Measurements from ENCODE around the gene SYT6. TPM values are rescaled to one million over a fixed set of nuclear protein-coding genes. Genes with fewer than 3 reads are reported as not detected.

SYT6 gene
- total RNA-seq, 1 experiment from 2014 or later, result 77.2 TPM

DNA sequence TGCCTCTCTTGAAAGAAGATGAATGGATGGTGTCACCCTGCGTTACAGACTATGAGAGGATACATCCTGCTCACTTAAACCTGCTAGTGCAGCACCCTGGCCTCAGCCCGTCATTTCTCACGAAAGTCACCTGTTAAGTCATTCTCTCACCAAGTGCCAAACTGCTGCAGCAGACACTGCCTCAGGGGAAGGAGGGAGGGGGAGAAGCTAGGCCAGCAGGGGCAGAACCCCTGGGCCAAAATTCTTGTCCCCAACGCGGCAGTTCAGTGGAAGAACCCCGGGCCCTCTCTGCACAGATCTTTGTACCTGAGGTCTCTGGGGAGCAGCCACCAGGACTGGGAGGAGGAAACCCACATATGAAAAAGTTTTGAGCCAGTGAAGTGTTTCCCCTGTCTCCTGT is 37.6 kb downstream of the SYT6 start:
- H2BK5ac ChIP-seq (ENCODE audit: insufficient read length, low read length), result no peak overlapping the region
- WGBS (ENCODE audit: extremely low coverage, insufficient read length, low lambda C conversion rate), result no CpG with 5 or more reads among the region's 6 CpGs
- H3K9me3 ChIP-seq (ENCODE audit: control insufficient read depth, low read depth, low read length), result no peaks in the 10 kb centered on the region
- H2BK12ac ChIP-seq (ENCODE audit: insufficient read length, low read depth, low read length), result no peak overlapping the region
- H3K27ac Mint-ChIP-seq, result peak overlapping the region in 2 of 3 experiments; percentile 55 to 86; a peak in 5 of 7 replicates
- H4K20me1 ChIP-seq (ENCODE audit: control insufficient read depth, insufficient read depth, insufficient read length), result no peaks in the 10 kb centered on the region
- H2AFZ ChIP-seq (ENCODE audit: low read length), result no peak overlapping the region
- no peak overlapping the region for H3K4ac ChIP-seq (ENCODE audit: low read depth, low read length)
- no peak overlapping the region for H3K27ac ChIP-seq (ENCODE audit: insufficient read length, low read depth, low read length)
- no peak overlapping the region for H2BK120ac ChIP-seq (ENCODE audit: low read depth, low read length, poor library complexity, severe bottlenecking)
- H3K4me1 ChIP-seq (ENCODE audit: insufficient read depth, low read length), result peaks cover 4% of the 10 kb centered on the region; the same call in 1 of the 2 replicates
- no peak for DNase-seq
- no peak overlapping the region for H4K91ac ChIP-seq (ENCODE audit: insufficient read length, low read depth, low read length)
- H3K14ac ChIP-seq (ENCODE audit: insufficient read depth, low read length), result no peak overlapping the region
- no peak overlapping the region for H4K8ac ChIP-seq (replicated peaks; ENCODE audit: insufficient read length, low read depth, low read length)
- H3K23ac ChIP-seq (ENCODE audit: insufficient read length, low read depth, low read length), result no peak overlapping the region
- H3K9me3 Mint-ChIP-seq, result no peaks in the 10 kb centered on the region
- no peaks in the 10 kb centered on the region for H3K27me3 ChIP-seq (ENCODE audit: insufficient read depth, low read length)
- H2BK20ac ChIP-seq (ENCODE audit: low read depth, low read length, poor library complexity, severe bottlenecking), result no peak overlapping the region
- H3K56ac ChIP-seq (ENCODE audit: insufficient read length, low read depth, low read length), result no peak overlapping the region
- H3K79me1 ChIP-seq (ENCODE audit: insufficient read depth, low read depth, low read length, poor library complexity, severe bottlenecking), result no peaks in the 10 kb centered on the region
- no peaks in the 10 kb centered on the region for H3K23me2 ChIP-seq (ENCODE audit: insufficient read length, low read depth, low read length, poor library complexity, severe bottlenecking)
- no peak overlapping the region for H3K4me2 ChIP-seq (ENCODE audit: insufficient read depth, insufficient read length, low read length)
- TF ChIP-seq, protein P1, sequence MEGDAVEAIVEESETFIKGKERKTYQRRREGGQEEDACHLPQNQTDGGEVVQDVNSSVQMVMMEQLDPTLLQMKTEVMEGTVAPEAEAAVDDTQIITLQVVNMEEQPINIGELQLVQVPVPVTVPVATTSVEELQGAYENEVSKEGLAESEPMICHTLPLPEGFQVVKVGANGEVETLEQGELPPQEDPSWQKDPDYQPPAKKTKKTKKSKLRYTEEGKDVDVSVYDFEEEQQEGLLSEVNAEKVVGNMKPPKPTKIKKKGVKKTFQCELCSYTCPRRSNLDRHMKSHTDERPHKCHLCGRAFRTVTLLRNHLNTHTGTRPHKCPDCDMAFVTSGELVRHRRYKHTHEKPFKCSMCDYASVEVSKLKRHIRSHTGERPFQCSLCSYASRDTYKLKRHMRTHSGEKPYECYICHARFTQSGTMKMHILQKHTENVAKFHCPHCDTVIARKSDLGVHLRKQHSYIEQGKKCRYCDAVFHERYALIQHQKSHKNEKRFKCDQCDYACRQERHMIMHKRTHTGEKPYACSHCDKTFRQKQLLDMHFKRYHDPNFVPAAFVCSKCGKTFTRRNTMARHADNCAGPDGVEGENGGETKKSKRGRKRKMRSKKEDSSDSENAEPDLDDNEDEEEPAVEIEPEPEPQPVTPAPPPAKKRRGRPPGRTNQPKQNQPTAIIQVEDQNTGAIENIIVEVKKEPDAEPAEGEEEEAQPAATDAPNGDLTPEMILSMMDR (conservative IDR thresholded peaks at IDR 0.05), result no peak
- H2AK5ac ChIP-seq (ENCODE audit: insufficient read length, low read length), result no peak overlapping the region
- no peak overlapping the region for H3K9ac ChIP-seq (ENCODE audit: extremely low read depth, insufficient read length, low read length)
- no peak overlapping the region for H2BK15ac ChIP-seq (ENCODE audit: low read depth, low read length)
- no peaks in the 10 kb centered on the region; the same call in none of the 2 replicates for H3K27me3 Mint-ChIP-seq (ENCODE audit: low read depth)
- H3K4me3 Mint-ChIP-seq, result no peak overlapping the region
- H3K4me1 Mint-ChIP-seq, result peaks cover 67 to 77% of the 10 kb centered on the region in 2 experiments
- H3K79me2 ChIP-seq (ENCODE audit: insufficient read depth, low read length), result no peaks in the 10 kb centered on the region
- H3K36me3 Mint-ChIP-seq (ENCODE audit: insufficient read depth in 1 of 3, low read depth in 3 of 3), result peaks cover 39 to 88% (median 88%) of the 10 kb centered on the region in 3 experiments
- no peak overlapping the region for H3T11ph ChIP-seq (ENCODE audit: low read length)
- H3K18ac ChIP-seq (ENCODE audit: insufficient read length, low read depth, low read length), result no peak overlapping the region
- H4K5ac ChIP-seq (ENCODE audit: insufficient read length, low read depth, low read length), result no peak overlapping the region
